Esophagus squamous epithelium (tissue), 5 donors: ENCODE results near the gene SHANK3. TPM values are rescaled to one million over a fixed set of nuclear protein-coding genes. Genes with fewer than 3 reads are reported as not detected.
"Not testable (repeated sequence)": the region's sequence is repeated elsewhere in the genome, so short reads cannot be mapped to it uniquely, and the experiment has no call there.

Source experiments
- DNase-seq: peaks from one replicate; lab custom pipeline; 2025; lab: John Stamatoyannopoulos, UW
- H3K27ac ChIP-seq, 4 donors: fragments of 200-600 bp; sonication (generic); one replicate each; pipeline ENCODE4 v1.5.1; 2016 to 2019; ENCODE audit warnings: mild to moderate bottlenecking in 1 of 4
- H3K27me3 ChIP-seq, 4 donors: fragments of 200-600 bp; sonication (generic); 1 replicate in 3 of 4; 2 replicates in 1 of 4; pipeline versions ENCODE4 v1.5.1 to v1.6.0; 2017 to 2021; ENCODE audit warnings: antibody characterized with exemption in 1 of 4
- H3K36me3 ChIP-seq, 3 donors: fragments of 200-600 bp; sonication (generic); one replicate each; pipeline ENCODE4 v1.5.1; 2016 to 2019
- H3K4me1 ChIP-seq, 3 donors: fragments of 200-600 bp; sonication (generic); one replicate each; pipeline ENCODE4 v1.5.1; 2017 to 2019
- H3K4me3 ChIP-seq, 4 donors: fragments of 200-600 bp; sonication (generic); 1 replicate in 3 of 4; 2 replicates in 1 of 4; pipeline ENCODE4 v1.5.1; 2016 to 2019; ENCODE audit warnings: mild to moderate bottlenecking in 2 of 4, moderate library complexity in 1 of 4
- H3K9me3 ChIP-seq, 3 donors: fragments of 200-600 bp; sonication (generic); one replicate each; pipeline ENCODE4 v1.5.1; 2016 to 2019
- POLR2A ChIP-seq, 4 donors: fragments of 450-650 bp; IDR thresholded peaks; one replicate each; pipeline ENCODE4 v1.6.1; 2017; ENCODE audit warnings: antibody characterized with exemption in 4 of 4, mild to moderate bottlenecking in 4 of 4, moderate library complexity in 3 of 4
- WGBS, 2 donors: methylation state at CpG; one replicate each; pipeline ENCODE4 v1.1.5; 2018; 5-methylcytosine and 5-hydroxymethylcytosine counted together
- intact Hi-C: fragments of 100-400 bp; cut with DNase I; formaldehyde crosslinking; loops from one replicate; pipeline ENCODE4 v1.15.0; 2022
- total RNA-seq, 4 donors: library from RNA; depleted of rRNA; stranded (reverse); fragments of >200 nt; gene quantifications; one replicate each; pipeline ENCODE4 v1.1.0, GENCODE V29; 2016
- TF ChIP-seq, protein P1 (sequence below), 6 experiments: fragments of 450-650 bp in 4 of 6; fragments of 200-600 bp in 2 of 6; sonication (generic) in 2 of 6; IDR thresholded peaks; one replicate each; pipeline ENCODE4 v1.5.1; 2016 to 2019; ENCODE audit warnings: antibody characterized with exemption in 6 of 6, mild to moderate bottlenecking in 4 of 6, moderate library complexity in 4 of 6
- donor health status: DM: yes; HTN: yes; CAD: no.

Gene SHANK3
- total RNA-seq, 4 donors from 2014 or later: 3.7 to 5.9 (median 4.5) TPM

DNA sequence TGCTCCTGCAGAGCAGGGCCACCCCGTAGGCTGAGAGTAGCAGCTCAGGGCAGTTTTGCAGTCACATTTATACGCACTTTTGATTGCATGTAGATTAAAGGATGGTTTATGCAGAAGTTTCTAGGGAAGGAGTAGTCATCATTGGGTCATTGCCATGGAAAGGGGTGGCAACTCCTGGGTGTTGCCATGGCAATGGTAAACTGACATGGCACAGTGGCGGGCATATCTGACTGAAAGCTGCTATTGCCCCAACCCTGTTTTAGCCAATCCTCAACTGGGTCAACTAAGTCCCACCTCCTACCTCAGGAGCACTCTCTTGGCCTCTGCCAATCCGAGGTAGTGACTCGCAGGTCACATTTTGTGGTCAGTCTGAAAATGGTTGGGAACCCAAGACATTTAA is 42.2 kb upstream of the SHANK3 start:
- no peaks in the 10 kb centered on the region for H3K27me3 ChIP-seq
- intact Hi-C loops: no loop called here
- H3K4me3 ChIP-seq: no peak overlapping the region
- peaks cover 15 to 33% (median 21%) of the 10 kb centered on the region in 3 donors for H3K4me1 ChIP-seq
- no peak for DNase-seq
- no peak for TF ChIP-seq POLR2A (IDR thresholded peaks at IDR 0.05)
- TF ChIP-seq, protein P1, sequence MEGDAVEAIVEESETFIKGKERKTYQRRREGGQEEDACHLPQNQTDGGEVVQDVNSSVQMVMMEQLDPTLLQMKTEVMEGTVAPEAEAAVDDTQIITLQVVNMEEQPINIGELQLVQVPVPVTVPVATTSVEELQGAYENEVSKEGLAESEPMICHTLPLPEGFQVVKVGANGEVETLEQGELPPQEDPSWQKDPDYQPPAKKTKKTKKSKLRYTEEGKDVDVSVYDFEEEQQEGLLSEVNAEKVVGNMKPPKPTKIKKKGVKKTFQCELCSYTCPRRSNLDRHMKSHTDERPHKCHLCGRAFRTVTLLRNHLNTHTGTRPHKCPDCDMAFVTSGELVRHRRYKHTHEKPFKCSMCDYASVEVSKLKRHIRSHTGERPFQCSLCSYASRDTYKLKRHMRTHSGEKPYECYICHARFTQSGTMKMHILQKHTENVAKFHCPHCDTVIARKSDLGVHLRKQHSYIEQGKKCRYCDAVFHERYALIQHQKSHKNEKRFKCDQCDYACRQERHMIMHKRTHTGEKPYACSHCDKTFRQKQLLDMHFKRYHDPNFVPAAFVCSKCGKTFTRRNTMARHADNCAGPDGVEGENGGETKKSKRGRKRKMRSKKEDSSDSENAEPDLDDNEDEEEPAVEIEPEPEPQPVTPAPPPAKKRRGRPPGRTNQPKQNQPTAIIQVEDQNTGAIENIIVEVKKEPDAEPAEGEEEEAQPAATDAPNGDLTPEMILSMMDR (IDR thresholded peaks at IDR 0.05): no peak
- 73 to 75% methylated on average over 5 of the region's 5 CpGs for WGBS, 2 donors
- H3K9me3 ChIP-seq: no peaks in the 10 kb centered on the region
- no peak overlapping the region for H3K27ac ChIP-seq
- peaks cover 0 to 11% (median 8%) of the 10 kb centered on the region in 3 donors for H3K36me3 ChIP-seq

DNA sequence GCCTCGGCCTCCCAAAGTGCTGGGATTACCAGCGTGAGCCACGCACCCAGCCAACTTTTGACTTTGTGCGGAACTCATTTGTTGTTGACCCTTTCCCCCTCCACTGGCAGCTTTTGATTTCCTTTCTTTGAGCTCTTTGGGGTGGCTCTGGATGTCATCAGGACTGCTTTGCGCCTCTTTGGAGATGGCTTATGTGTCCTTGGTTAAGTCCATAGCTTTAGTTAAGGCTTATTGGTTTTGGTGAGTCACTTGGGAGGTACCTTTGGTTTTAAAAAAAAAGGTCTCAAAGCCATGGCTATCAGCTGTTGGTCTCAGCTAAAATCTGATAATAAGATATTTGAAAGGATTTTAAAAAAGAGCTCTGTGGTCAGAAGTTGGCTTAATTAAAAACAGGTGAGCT is 39.5 kb upstream of the SHANK3 start:
- no peaks in the 10 kb centered on the region for H3K36me3 ChIP-seq
- H3K27ac ChIP-seq: no peak overlapping the region
- no peak for TF ChIP-seq POLR2A (IDR thresholded peaks at IDR 0.05)
- TF ChIP-seq, protein P1 (IDR thresholded peaks at IDR 0.05): no peak
- H3K9me3 ChIP-seq: no peaks in the 10 kb centered on the region
- 83 to 87% methylated on average over 5 of the region's 5 CpGs for WGBS, 2 donors
- intact Hi-C loops: no loop called here
- peaks cover 3 to 17% (median 5%) of the 10 kb centered on the region in 3 donors for H3K4me1 ChIP-seq
- H3K4me3 ChIP-seq: no peak overlapping the region
- no peak for DNase-seq
- no peaks in the 10 kb centered on the region for H3K27me3 ChIP-seq

DNA sequence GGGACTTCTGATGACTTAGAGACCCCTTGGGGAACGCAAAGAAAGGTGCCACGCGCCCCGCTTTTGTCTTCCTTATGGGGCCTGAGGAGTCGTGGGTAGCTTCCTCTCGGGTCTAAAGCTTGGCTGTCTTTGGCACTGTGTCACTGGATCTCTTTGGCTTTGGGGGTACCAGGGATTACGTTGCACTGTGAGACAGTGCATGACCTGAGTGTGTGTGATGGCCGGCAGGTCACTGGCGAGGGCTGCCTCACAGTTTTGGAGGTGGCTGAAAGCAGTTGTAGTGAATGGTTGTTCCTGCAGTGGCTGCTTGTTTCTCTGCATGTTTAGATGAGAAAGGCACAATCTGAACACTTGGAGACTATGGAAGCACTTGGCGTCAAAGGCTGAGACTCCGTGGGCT is 38.9 kb upstream of the SHANK3 start:
- DNase-seq: no peak
- intact Hi-C loops: no loop called here

DNA sequence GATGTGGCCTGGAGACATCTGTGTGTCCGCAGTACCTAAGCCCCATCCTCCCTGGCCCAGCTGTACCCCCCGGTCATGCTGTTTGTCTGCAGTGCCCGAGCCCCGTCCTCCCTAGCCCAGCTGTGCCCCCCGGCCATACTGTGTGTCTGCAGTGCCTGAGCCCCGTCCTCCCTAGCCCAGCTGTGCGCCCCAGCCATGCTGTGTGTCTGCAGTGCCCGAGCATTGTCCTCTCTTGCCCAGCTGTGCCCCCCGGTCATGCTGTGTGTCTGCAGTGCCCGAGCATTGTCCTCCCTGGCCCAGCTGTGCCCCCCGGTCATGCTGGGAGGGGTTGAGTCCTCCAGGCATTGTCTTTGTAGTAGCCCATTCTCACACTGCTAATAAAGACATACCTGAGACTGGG is 37.0 kb upstream of the SHANK3 start:
- no peaks in the 10 kb centered on the region for H3K9me3 ChIP-seq
- intact Hi-C loops: no loop called here
- TF ChIP-seq, protein P1 (IDR thresholded peaks at IDR 0.05): no peak
- no peak for TF ChIP-seq POLR2A (IDR thresholded peaks at IDR 0.05)
- DNase-seq: no peak
- 88 to 92% methylated on average over 8 to 11 of the region's 11 CpGs for WGBS, 2 donors
- no peaks in the 10 kb centered on the region for H3K4me1 ChIP-seq
- no peak overlapping the region for H3K27ac ChIP-seq
- H3K4me3 ChIP-seq: no peak overlapping the region
- no peaks in the 10 kb centered on the region for H3K27me3 ChIP-seq
- no peaks in the 10 kb centered on the region for H3K36me3 ChIP-seq

More for the DNA sequence above, 38.9 kb upstream of the SHANK3 start:
- no peaks in the 10 kb centered on the region for H3K27me3 ChIP-seq
- no peaks in the 10 kb centered on the region for H3K9me3 ChIP-seq
- H3K4me3 ChIP-seq: no peak overlapping the region
- no peak overlapping the region for H3K27ac ChIP-seq
- H3K4me1 ChIP-seq: peaks cover under 1 to 11% (median 1%) of the 10 kb centered on the region in 3 donors
- no peak for TF ChIP-seq POLR2A (IDR thresholded peaks at IDR 0.05)
- TF ChIP-seq, protein P1 (IDR thresholded peaks at IDR 0.05): no peak
- WGBS, 2 donors: 80 to 87% methylated on average over 7 to 11 of the region's 11 CpGs
- H3K36me3 ChIP-seq: no peaks in the 10 kb centered on the region

DNA sequence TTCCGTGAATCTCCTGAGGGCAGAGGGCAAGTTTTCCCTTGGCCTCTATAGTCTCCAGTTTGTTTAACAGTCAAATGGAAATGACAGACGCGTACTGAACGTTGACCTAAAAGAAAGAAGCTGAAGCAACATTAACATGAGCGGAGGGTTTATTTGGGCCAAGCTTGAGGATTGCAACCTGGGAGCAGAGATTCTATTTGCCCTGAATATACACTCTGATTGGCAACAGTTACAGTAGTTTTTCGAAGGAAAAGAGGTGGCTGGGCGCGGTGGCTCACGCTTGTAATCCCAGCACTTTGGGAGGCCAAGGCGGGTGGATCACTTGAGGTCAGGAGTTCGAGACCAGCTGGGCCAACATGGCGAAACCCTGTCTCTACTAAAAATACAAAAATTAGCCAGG is 32.3 kb upstream of the SHANK3 start:
- H3K9me3 ChIP-seq, intact Hi-C loops, H3K27ac ChIP-seq, DNase-seq, H3K4me3 ChIP-seq, H3K36me3 ChIP-seq: not testable (repeated sequence)
- peaks cover 0 to 39% (median 0%) of the 10 kb centered on the region in 4 donors for H3K27me3 ChIP-seq
- H3K4me1 ChIP-seq: peaks cover 0 to 15% (median 13%) of the 10 kb centered on the region in 3 donors
- WGBS, 2 donors: 90% methylated on average over 7 to 12 of the region's 12 CpGs
